Adipose tissue (tissue), 3 donors: ENCODE data around the gene THADA. TPM values are rescaled to one million over a fixed set of nuclear protein-coding genes. Genes with fewer than 3 reads are reported as not detected.

Experiments
- H3K27ac ChIP-seq: one replicate; pipeline ENCODE4 v1.5.1; 2013; ENCODE audit warnings: low read depth, low read length
- WGBS, 3 donors: extraction: QIAGEN DNeasy Blood & Tissue Kit; methylation state at CpG; one replicate each; pipeline ENCODE4 v1.1.7; 2013; 5-methylcytosine and 5-hydroxymethylcytosine counted together
- polyA plus RNA-seq, 3 donors: library from polyadenylated mRNA; stranded (reverse); fragments of 200-250 nt; gene quantifications; one replicate each; pipeline ENCODE4 v1.2.3, GENCODE V29; 2013
- donor health status: healthy with polysubstance abuse.
- donor health status: Bipolar disorder and iron deficiency.
- donor health status: healthy.

Gene THADA
- polyA plus RNA-seq, 3 donors, result 8.6 to 15.5 (median 9.3) TPM

DNA sequence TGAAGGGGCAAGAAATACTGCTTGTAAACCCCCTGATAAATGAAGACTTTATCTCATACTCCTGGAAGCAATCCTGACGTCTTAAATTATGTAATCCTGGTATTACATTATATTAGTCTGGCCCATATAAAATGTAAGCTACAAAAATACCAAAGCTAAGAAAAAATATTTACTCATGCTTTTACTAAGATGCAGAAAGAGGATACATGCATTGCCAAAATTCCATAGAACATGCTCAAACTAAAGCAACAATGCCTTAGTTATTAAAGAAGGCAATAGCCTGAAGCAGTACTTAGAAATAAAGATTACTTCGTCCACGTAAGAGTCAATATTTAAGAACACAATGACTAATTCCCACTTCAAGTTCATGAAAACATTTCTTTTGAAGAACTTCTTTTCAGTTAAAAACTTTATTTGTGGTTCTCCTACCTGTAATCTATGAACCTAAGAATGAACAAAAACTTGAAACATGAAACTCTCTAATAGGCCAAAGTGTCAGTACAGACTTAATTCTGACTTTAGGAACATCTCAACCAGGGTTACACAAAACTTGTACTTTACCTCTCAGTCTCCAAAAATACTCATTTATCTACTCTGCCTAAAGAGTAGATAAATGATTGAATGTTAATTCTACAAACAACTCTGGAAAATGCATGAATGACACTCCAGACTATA is 117.3 kb downstream of the THADA start:
- WGBS, 3 donors, result 59 to 75% (median 61%) methylated on average over 3 of the region's 3 CpGs
- no peak overlapping the region for H3K27ac ChIP-seq

DNA sequence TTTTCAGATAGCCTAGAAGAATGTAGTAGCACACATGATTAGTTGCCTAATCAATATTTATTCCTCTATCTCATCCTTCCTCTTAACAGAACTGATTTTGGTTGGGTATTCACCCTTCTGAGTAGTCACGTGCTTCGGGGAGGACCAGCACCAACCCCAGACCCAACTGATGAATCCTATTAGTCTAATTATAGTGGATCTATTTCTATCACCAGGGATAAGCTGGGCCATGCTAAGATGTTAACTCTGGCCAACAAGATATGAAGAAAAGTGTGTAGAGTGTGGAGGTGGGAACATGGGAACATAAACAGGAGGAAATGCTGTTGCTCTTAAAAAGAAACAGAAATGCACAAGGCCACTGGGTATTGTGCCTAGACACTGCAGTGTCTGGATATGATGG is 119.9 kb downstream of the THADA start:
- H3K27ac ChIP-seq, result no peak overlapping the region
- 91 to 95% (median 92%) methylated on average over 2 of the region's 2 CpGs for WGBS, 3 donors

DNA sequence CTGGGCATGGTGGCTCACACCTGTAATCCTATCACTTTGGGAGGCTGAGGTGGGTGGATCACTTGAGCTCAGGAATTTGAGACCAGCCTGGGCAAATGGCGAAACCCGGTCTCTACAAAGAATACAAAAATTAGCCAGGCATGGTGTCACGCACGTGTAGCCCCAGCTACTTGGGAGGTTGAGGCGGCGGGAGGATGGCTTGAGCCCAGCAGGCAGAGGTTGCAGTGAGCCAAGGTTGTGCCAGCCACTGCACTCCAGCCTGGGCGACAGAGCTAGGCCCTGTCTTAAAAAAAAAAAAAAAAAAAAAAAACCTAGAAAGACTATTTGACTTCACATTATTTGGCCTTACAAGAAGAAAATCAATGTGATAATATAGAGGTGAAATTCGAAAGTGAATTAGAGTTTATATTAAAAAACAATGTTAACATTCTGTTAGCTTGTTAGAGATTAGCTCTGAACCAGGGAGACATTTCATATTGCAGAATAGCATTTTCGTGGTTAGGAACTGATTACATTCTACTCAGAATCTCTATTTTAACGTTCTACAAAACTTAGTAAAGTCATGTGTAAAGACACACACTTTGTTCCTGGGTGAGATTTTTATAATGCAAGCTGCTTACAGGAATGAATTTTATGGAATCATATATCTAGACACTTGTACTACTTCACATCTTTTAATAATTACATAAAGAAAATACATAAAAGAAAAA is 120.5 kb downstream of the THADA start:
- H3K27ac ChIP-seq, result no peak overlapping the region
- 92 to 97% (median 94%) methylated on average over 10 of the region's 10 CpGs for WGBS, 3 donors

DNA sequence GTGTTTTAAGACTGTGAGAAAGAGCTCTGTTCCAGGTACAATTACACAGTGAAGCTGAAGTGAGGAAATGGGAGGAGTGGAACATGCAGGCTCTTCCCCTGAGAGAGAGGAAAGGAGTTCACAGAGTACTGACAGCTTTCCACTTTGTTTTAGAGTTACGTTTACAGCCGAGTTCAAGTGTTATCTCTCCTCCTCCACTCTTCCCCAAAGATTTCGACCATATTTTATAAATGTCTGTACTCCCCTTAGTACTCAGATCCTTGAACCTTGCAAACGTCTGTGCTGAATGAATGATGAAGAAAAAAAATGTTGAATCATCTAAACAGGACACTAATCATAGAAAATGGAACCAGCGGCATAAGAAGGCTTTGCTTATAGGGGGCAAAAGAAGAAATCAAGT is 121.6 kb downstream of the THADA start:
- WGBS, 3 donors, result 45 to 80% (median 51%) methylated on average over 5 of the region's 5 CpGs
- H3K27ac ChIP-seq, result no peak overlapping the region

DNA sequence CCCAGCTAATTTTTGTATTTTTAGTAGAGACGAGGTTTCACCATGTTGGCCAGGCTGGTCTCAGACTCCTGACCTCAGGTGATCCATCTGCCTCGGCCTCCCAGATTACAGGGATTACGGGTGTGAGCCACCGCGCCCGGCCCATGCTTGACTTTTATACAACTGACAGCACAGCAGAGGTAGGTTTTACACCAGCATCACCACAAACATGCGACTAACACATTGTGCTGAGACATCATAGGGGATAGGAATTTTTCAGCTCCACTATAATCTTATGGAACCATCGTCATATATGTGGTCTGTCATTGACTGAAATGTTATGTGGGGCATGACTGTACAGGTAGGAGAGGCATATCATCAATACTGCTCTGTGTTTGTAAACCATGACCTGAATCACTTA is 122.1 kb downstream of the THADA start:
- WGBS, 3 donors, result 88 to 96% (median 91%) methylated on average over 8 of the region's 8 CpGs
- no peak overlapping the region for H3K27ac ChIP-seq

DNA sequence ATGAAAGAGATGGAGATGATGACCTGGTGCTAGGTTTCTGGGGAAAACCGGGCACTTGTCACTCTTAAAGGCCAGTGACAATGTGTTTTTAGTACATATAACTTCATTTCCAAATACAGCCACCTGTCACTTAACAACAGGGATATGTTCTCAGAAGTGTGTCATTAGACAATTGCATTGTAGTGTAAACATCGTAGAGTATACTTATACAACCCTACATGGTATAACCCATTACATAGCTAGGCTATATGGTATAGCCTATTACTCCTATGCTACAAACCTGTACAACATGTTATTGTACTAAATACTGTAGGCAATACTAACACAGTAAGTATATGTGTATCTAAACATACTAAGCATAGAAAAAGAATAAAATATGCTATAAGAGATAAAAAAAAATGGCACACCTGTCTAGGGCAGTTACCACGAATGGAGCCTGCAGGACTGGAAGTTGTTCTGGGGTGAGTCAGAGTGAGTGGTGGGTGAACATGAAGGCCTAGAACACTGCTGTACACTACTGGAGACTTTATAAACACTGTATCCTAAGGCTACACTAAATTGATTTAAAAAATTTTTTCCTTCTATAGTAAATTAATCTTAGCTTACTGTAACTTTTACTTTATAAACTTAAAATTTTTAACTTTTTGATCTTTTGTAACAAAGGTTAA is 123.2 kb downstream of the THADA start:
- 93 to 95% (median 95%) methylated on average over 3 of the region's 3 CpGs for WGBS, 3 donors
- no peak overlapping the region for H3K27ac ChIP-seq

DNA sequence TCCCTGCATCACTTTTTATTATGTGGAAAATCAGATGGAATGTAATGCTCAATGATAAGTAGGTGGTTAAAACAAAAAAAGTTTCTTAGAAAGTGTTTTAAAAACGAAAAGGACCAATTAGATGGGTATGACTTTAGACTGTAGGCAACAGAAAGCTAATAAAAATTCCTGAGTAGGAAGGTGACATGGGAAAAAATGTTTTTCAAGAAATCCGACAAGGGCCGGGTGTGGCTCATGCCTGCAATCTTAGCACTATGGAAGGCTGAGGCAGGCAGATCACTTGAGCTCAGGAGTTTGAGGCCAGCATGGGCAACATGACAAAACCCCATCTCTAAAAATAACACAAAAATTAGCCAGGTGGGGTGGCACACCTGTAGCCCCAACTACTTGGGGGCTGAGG is 126.1 kb downstream of the THADA start:
- no peak overlapping the region for H3K27ac ChIP-seq
- 87 to 96% (median 89%) methylated on average over 3 of the region's 3 CpGs for WGBS, 3 donors

DNA sequence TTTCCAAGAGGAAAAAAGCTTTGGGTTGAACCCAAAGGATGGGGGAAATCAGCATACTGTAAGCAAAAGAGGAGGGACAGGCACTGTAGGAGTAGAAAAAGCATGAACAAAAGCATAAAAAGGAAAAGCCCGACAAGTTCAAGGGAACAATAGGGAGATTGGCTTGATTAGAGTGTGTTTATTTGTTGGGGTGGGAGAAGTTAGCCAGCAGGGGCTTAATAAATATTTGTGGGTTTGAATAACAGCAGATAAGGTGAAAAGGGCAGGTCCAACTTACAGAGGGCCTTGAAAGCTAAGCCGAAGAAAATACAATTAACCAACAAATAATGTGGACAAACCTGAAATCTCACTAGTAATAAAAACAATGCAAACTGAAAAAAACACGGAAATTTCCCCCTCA is 126.7 kb downstream of the THADA start:
- H3K27ac ChIP-seq, result no peak overlapping the region
- WGBS, 3 donors, result 60 to 80% (median 67%) methylated on average over 3 of the region's 3 CpGs

DNA sequence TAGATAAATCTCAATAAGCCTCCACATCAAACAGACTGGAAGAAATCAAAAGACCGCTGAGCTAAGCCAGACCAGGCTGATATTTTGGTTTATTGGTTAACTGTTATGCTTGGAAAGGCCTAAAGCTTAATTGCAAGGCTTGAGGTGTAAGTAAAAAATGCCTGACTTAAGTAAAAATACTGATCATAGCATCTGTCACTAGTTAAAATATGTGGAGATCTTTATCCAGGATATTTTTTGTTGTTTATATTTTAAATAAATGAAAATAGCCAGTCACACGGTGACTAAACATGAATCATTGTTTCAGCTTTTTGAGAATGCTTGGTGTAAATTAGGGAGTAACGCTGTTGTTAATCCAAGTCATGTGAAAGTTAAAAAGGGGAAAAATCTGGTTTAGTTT is 127.9 kb downstream of the THADA start:
- no peak overlapping the region for H3K27ac ChIP-seq
- 64 to 87% (median 66%) methylated on average over 3 of the region's 3 CpGs for WGBS, 3 donors

DNA sequence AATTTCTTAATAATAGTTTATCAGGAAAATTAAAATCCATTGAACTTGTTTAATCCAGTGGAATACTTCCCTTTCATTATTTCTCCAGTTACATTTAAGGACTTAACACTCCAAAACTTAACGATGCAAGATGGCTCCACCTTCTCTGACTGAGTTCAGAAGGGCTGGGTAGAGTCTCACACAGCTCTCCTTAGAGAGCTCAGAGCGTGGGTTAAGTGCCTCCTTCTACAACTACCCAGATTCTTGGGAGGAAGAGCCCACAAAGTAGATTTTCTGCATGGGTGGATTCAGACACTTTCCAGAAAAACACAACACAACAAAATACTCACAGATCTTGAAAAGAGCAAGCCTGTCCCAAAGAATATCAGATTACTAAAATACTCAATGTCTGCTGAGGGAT is 130.6 kb downstream of the THADA start:
- WGBS, 3 donors, result 79 to 96% (median 85%) methylated on average over 2 of the region's 2 CpGs

DNA sequence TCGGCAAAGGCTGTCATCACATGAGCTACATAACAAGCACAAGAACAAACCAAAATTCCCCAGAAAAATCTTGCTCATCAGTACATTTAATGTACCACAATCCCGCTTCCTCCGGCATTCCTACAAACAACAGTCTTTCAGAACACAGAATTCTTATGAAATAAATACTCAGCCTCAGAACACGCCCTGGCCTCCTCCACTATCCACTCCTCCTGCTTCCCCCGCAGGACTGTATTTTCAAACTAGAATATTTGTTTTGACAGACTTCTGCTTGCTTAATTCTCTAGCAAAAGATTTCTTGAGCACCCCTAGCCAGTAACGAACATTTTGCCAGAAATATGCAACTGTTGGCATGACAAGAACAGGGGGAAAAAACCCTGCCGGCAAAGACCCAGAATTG is 131.2 kb downstream of the THADA start:
- H3K27ac ChIP-seq, result no peak overlapping the region

More for the DNA sequence above, 130.6 kb downstream of the THADA start:
- no peak overlapping the region for H3K27ac ChIP-seq

DNA sequence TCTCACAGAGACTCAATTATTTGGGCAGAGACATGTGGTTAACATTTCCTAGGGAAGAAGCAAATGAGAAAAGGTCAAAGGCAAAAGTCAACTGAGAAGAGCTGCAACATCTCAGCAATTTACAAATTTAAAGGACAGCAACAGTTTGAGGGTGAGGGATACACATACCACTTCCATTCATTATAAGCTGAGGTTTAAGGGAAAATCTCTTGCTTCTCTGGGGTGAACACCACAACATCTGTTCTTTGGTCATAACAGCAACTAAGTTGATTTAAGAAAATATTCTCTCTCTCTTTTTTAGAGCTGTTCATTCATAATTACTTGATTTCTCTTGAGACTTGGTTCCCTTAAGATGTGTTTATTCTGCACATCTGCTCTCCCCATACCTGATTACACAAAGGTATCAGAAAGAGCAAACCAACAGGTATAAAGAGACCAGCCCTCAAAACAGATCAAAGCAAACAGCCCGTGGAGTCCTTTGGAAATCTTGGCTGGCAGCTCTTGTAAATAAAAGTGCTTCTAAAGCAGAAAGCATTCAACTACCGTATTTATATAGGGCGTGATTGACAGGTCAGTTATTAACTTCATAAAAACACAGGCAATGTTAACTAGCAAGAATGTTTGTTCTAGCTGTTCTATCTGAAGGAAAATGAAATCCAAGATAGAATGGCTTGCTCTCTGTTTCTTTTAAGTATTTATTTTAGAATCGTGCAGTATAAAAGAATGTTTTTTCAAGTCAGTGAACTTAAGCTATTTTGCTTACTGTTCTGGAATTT is 132.8 kb downstream of the THADA start:
- 17 to 68% (median 66%) methylated on average over 4 of the region's 4 CpGs for WGBS, 3 donors

More for the DNA sequence above, 131.2 kb downstream of the THADA start:
- WGBS, 3 donors, result 55 to 81% (median 67%) methylated on average over 7 of the region's 7 CpGs

DNA sequence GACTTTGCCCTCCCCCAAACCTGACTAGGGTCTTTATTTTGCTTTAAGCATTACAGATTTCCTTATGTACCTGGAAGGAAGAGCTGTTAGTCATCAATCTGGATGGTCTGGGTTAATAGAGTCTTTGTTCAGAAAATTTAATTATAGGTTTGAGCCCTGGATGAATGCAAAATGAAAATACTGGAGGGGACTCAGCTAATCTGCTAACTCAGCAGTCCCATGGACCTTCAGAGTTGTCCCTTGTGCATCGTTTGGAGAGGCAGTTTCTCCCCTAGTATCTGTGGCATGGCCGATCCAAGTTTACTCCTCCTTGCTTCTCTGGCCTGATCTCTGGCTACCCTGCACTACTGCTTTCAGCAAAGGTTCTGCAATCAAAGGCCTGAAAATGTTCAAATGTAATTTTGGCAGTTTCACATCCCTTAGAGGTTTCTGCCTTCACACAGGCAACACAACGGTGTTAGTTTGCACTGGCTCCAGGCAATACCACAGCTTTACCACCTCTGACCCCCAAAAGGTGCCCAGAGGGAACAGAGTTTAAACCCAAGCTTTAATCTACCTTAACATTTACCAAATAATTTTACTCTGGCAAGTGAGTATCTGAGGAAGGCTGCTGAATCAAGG is 134.3 kb downstream of the THADA start:
- no peak overlapping the region for H3K27ac ChIP-seq
- WGBS, 3 donors, result 48 to 92% (median 54%) methylated on average over 3 of the region's 3 CpGs

More for the DNA sequence above, 132.8 kb downstream of the THADA start:
- H3K27ac ChIP-seq, result no peak overlapping the region

DNA sequence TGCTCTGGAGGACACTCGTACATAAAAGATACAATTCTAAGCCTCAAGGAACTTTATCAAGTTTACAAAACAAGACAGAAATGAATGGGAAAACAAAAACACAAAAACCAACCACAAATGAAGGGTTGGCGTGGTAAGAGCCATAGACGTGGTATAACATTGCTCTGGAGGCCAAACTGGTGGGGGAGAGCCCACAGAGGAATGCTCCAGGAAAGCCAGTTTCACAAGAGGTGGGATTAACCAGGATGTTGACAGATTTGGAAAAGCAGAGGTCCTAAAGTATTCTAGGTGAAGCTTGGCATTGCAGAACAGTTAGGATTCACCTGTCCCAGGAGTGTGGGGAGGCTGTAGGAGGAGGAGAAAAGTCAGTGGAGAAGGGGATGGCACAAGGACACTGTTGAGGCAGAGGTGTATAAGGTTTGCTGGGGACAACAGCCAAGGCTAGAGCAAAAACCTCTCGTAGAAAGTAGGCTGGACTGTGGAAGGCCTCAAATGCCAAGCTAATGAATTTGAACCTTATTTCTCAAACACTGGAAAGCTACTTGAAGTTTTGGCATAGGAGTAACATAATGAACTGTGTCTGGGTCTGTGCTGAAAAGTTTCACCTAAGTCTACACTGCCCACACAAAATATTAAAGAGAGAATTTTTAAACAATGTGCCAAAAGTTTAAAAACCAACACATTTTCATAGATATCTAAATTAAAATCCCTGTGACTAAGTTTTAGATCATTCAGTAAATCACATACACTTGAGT is 135.1 kb downstream of the THADA start:
- 78 to 95% (median 83%) methylated on average over 4 of the region's 4 CpGs for WGBS, 3 donors
- no peak overlapping the region for H3K27ac ChIP-seq

DNA sequence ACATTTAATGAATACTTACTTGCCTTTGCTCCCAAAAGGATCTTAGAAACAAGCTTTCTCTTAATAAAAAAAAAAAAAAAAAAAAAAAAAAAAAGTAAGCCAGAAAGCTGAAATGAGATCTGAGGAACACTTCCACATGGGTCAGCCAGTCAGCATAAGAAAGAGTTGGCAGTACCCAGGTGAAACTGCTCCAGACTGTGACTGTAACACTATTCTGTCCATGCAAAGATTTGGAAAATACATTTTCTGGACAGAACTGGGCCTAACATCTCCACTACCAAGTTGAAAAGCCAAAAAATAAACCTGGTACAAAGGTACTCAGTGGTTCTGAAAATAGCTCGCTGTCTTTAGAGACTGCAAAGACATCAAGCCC is 135.7 kb downstream of the THADA start:
- WGBS, 3 donors, result 91 to 100% (median 94%) methylated on average over 1 of the region's 1 CpG
- H3K27ac ChIP-seq, result no peak overlapping the region

DNA sequence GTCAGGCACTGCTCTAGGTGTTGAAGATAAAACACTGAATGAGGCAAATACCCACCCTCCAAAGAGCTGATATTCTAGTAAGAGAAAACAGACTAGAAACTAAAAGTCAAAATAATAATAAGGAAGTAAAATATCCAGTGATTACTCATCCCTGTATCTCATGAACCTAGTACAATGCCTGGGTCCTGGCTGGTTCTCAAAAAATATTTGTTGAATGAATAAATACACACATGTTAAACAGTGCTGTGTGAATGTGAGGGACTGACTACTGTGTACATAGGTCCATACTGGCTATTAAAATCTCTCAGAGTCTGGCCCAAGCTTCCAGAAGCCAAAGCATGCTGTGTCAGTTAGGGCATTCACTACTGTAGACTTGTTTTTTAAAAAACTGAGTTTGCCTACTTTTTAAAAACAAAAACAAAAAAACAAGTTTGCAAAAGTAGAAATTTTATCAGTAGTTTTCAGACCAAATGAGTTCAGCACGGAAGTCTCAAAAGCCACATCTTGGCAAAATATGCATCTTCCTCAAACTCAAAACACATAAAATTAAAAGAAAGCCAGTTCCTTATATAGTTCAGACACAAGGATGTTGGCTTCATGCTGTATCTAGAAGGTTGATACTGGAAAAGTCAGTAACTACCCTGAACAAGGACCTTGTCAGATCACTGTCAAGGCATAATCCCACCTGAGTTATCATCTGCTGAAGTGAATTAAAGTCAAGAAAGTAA is 136.2 kb downstream of the THADA start:
- WGBS, 3 donors, result 25 to 85% (median 32%) methylated on average over 1 of the region's 1 CpG
- H3K27ac ChIP-seq, result no peak overlapping the region

DNA sequence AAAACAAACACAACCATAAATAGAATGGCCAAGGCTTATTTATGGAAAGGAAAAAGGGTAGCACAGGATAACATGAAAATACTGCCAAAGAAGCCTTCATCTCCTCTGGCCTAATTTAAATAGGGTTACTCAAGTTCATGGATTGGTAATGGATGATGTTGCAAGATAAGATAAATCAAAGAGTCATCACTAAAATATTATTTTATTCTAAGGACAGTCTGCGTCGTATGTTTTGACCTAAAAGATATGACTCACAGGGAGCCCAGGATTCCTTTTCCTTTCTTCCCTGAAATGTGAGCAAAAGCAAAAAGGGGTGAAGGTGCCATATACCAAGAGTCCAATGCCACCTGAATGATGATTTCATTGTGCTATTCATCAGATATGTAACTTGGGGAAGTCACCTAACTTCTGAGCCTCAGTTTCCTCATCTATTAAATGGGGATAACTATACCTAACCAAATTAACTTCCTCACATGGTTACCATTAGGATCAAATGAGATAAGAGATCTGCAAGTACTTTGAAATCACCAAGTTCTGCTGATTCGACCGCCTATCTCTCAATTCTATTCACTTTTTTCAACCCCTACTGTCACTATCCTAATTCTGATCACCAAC is 137.7 kb downstream of the THADA start:
- WGBS, 3 donors, result 70 to 88% (median 71%) methylated on average over 4 of the region's 4 CpGs
- H3K27ac ChIP-seq, result no peak overlapping the region
